GM10847 (cell line): ENCODE measurements around the gene CCNF.

ENCODE experiments used
- POLR2A ChIP-seq: IDR thresholded peaks from 2 replicates; pipeline ENCODE4 v1.6.1; 2011; ENCODE audit not compliant: insufficient read length; ENCODE audit errors: extremely low read depth

CCNF gene

GRCh38 chr16:2498531-2499253, 69.4 kb downstream of the CCNF start:
- TF ChIP-seq POLR2A: no peak

- no peak for TF ChIP-seq POLR2A
These were observed 70.2 kb downstream of the CCNF start for GRCh38 chr16:2499454-2499853.

- TF ChIP-seq POLR2A: no peak
These were observed 70.7 kb downstream of the CCNF start for GRCh38 chr16:2499890-2500429.

GRCh38 chr16:2500430-2500917, 71.2 kb downstream of the CCNF start:
- TF ChIP-seq POLR2A: no peak

- no peak for TF ChIP-seq POLR2A
These were observed 71.9 kb downstream of the CCNF start for GRCh38 chr16:2500918-2501750.

GRCh38 chr16:2501946-2502895, 73.0 kb downstream of the CCNF start:
- no peak for TF ChIP-seq POLR2A

- TF ChIP-seq POLR2A: no peak
These were observed 76.4 kb downstream of the CCNF start for GRCh38 chr16:2505695-2506094.

GRCh38 chr16:2507052-2507659, 77.9 kb downstream of the CCNF start:
- no peak for TF ChIP-seq POLR2A

- no peak for TF ChIP-seq POLR2A
These were observed 78.4 kb downstream of the CCNF start for GRCh38 chr16:2507665-2508064.
